Islet precursor cell (in vitro differentiated cells): ENCODE data around the gene MAN2A1.
"Not testable (repeated sequence)": the region's sequence is repeated elsewhere in the genome, so short reads cannot be mapped to it uniquely, and the experiment has no call there.

Experiments
- DNase-seq: peaks from one replicate; pipeline ENCODE4 v3.0.0-alpha.2; 2018

The MAN2A1 gene

DNA sequence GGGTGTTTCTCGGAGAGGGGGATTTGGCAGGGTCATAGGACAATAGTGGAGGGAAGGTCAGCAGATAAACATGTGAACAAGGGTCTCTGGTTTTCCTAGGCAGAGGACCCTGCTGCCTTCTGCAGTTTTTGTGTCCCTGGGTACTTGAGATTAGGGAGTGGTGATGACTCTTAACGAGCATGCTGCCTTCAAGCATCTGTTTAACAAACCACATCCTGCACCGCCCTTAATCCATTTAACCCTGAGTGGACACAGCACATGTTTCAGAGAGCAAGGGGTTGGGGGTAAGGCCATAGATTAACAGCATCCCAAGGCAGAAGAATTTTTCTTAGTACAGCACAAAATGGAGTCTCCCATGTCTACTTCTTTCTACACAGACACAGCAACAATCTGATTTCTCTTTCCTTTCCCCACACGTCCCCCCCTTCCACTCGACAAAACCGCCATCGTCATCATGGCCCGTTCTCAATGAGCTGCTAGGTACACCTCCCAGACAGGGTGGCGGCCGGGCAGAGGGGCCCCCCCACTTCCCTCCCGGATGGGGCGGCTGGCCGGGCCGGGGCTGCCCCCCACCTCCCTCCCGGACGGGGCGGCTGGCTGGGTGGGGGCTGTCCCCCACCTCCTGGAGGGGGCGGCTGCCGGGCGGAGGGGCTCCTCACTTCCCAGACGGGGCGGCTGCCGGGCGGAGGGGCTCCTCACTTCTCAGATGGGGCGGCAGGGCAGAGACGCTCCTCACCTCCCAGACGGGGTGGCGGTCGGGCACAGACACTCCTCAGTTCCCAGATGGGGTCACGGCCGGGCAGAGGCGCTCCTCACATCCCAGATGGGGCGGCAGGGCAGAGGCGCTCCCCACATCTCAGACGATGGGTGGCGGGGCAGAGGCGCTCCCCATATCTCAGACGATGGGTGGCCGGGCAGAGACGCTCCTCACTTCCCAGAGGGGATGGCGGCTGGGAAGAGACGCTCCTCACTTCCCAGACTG, 142.8 kb downstream of the MAN2A1 start:
- DNase-seq = not testable (repeated sequence)

DNA sequence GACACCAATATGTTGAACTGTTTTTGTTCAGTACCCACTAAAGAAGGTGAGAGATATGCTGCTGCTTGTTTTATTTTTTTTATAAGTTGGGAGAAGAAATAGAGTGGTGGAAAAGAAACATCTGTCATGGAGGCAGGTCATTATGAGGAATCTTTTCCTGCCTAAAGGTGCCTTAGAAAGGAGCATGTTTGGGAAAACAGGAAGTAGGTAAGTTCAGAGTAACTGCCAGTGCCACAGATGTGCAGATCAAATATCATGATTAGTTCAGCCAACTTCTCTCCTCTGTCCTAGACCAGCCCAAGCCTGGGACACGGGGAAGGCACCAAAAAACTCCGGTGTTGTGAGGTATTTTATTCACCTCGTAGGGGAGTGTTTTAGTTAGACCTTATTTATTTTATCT, 144.2 kb downstream of the MAN2A1 start:
- DNase-seq = no peak

DNA sequence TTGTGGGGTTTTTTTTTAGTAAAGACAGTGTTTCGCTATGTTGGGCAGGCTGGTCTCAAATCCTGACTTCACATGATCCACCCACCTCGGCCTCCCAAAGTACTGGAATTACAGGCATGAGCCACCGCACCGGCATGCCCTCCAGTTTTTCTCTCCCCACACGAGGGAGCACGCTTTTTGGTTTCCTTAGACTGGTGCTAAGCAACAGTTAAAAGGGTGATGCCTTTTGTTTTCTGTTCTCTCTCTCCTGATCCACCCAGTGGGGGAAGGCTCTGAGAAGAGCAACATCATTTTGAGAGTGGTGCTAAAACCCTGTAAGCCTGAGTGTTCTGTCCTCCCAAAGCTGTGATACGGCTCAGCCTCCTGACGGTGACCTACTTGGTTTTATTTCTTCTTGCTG, 146.6 kb downstream of the MAN2A1 start:
- DNase-seq = no peak

DNA sequence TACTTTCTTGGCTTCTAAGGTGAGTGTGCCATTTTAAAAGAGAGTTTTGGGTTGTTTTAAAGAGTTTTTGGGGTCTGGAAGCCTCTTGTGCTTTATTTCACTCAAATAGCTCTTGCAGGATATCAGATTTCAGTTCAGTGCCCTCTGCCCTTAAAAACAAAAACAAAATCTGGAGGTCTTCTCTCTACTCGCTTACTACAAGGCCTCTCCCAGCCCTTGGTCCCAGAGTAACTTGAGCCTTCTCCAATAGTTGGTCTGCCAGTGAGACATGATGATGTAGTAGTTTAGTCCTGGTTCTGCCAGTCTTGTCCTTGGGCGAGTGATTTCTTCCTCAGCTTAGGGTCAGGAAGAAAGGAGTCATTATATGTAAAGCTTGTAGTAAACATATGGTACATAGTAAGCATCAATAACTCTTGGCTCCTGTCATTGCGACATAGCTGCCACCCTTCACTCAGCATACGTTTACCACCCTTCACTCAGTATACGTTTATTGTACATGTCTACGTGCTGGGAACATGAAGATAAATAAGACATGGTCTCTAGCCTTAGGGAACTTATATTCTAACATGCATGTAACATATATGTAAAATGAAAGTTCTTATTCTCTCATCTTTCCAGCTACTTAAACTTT, 147.6 kb downstream of the MAN2A1 start:
- DNase-seq = no peak

DNA sequence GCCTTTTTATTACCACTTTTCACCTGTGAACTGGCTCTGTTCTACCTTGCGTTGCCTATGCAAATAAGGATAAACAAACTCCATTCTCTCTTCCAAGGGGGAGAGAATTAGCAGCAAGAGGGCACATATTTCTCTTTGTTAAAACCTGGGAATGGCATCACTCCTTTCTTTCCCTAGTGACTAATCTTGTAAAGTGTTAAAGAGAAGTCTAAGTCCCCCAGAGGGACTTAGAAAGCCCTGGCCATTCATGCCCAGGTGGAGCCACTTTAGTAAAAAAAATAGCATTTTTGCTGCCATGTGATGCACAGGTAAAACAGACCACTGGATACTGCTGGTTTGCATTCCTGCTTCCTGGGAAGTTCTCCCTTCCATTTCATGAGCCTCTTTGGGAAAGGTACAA, 148.4 kb downstream of the MAN2A1 start:
- no peak for DNase-seq

DNA sequence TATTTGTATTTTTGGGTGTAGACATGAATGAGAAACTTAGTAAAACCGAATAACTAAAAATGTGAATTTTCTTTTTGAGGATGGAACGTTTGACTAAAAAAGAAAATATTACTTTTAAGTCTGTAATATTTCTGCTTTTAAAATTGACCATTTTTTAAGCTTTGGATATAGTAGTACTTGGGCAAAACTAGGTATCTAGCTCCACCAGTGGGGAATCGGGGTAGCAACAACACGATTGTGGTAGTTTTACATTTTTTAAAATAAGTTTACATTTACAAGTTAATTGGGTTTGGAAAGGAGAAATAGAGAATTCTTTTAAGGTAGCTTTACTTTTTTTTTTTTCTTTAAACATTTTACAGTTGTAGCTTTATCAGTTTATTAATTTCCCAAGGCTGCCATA, 154.4 kb downstream of the MAN2A1 start:
- no peak for DNase-seq

DNA sequence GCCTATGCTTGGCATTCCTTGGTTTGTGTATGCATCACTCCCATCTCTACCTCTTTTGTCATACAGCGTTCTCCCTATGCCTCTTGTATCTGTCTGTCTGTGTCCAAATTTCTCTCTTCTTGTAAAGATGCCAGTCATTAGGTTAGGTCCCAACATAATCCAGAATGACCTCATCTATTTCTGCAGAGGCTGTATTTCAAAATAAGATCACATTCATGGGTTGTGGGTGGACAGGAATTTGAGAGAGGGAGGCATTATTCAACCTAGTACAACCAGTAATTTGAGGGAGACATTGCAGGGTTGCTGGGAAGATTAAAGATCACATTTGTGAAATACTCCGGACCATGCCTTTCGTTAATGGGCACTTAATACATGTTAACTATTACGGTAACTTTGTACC, 155.0 kb downstream of the MAN2A1 start:
- DNase-seq = no peak

DNA sequence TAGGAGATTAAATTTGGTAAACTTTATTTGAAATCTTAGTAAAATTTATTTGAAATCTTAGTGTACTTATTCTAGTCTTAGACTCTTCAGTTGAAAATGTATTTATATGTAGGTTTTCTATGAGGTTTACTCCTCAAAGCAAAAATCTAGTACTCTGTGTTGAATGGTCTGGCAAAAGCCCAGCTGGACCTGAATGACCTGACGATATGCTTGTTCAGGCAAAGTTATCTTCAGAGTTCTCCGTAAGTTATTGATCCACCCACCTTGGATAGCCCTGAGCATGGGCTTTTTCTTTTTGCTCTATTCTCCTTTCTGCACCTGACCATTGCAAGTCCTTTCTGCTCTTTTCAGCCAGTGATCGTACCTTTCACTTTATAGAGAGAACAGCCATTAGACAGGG, 158.4 kb downstream of the MAN2A1 start:
- DNase-seq = no peak

DNA sequence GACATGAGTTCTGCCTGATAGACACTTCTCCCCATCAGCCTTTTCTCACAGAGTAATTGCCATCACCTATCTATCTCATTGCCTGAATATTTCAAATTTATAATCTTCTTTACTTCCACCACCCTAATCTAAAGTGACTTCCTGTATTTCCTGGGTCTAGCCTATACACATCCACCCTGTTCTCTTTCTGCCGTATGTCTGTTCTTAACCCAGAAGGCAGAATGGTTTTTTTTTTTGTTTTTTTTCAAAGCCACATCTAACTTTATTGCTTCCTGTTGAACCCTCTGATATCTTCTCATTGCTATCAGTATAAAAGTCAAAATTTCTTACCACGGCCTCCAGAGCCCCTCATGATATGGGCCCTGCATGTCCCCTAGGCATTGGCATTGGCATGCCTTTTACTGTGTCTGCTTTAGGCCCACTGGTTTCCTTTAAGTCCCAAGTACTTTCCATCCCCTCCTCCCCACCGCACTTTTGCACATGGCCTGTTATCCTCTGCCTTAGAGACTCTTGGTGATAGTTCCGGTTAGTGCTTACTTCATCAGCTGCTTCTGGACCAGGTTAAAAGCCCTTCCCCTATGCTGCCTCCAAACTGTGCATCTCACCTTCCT, 159.9 kb downstream of the MAN2A1 start:
- no peak for DNase-seq

DNA sequence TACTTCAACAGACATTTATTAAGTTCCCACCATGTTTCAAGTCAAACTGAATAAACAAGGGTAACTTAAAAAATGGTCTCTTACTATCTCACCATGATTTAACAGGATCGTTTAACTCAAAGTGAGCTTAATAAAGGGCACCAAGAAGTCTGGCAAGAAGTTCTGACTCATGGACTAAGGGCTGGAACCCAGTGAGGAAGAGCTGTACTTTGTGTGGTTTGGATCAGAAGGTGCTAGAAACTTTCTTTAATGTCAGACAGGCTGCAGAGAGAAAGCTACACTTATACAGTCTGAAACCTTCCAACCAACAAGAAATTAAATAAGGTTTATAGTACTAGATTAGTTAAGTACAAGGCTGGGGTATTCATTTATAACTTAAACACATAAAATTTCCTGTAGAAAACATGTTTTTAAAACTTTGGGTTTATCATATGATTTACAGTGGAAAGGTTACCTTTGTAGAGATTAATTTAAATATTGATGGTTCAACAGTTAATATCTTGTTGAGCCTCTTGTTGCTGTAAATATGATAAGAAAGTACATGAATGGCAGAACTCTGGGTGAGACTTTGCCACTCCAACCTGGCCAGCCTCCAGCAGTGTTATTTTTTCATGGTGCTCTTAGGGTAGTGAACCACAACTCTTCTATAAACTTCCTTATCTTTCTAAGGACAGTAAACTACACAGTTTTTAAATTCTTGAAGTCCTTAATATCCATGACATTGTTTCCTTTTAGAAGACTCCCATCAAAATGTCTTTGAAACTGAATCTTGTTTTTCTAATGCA, 162.8 kb downstream of the MAN2A1 start:
- no peak for DNase-seq

DNA sequence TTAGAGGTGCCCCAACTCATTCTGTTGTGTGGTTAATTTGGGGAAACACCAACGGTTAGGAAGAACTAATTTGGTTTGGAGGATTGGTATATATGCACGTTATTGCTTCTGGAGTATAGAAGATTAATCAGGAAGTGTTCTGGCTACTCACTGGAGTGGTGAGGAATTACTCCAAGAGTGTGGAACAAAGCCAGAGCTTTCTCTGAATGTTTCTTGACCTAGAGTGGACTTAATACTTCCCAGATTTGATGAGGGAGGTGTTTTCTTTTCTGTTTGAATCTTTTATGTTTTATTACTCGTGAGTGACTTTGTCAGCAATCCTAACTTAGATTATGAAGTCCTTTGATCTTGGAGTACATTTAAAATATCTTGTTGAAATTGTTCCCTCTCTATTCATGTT, 163.7 kb downstream of the MAN2A1 start:
- DNase-seq = no peak

DNA sequence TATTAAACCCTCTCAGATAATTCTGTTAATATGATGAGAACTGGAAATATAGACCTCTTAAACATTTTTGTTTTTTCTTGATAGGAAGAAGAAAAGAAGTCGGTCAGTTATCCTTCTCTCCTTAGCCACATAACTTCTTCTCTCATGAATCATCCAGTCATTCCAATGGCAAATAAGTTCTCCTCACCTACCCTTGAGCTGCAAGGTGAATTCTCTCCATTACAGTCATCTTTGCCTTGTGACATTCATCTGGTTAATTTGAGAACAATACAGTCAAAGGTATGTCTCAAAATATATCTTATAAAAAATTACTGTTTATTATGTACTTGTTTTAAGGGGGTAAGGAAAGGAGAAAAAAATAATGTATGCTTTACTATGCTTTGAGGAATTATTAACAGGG, 165.3 kb downstream of the MAN2A1 start:
- no peak for DNase-seq

DNA sequence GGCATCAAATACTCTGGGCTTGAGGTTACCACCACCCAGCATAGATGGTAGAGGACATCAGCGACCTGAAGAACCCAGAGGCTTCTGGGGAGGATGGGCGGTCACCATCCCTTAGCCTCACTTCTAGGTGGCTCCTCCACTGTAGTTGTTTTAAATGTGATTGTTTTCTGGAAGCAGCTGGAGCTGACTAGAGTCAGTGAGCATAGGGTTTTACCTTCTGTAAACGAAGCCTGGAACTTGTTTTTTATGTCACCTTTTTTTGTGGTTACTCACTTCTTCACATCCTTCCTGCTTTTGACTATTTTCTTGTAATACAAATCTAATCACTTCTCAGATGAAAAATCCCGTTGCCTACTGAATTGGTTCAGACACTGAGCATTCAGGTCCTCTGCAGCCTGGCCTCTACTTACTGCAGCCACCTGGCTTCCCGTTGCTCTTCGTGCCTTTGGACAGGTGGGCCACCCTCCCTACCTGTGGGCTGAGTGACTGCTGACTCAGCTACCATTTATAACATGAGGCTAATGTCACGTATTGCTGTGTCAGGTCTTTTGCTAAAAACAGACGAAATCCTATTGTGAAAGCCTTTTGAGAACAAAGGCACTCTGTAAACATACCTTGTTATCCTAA, 167.8 kb downstream of the MAN2A1 start:
- DNase-seq = no peak

DNA sequence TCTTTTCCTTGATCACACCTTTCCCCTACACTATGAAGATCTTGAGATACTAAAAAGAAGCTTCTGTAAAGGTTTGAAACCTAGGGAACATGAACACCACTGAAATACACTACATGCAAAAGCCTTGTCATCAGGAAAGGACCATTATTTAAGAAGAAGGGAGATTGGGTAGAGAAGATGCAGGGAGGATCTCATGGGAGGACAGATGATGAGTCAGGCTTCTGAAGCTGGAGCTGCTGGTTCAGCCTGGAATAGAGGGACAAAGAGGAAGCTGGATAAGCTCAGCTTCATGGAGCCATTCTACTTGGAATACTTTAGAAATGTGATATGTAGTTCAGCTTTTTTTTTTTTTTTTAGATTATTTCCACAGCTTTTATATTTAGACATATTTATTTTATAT, 169.8 kb downstream of the MAN2A1 start:
- no peak for DNase-seq

DNA sequence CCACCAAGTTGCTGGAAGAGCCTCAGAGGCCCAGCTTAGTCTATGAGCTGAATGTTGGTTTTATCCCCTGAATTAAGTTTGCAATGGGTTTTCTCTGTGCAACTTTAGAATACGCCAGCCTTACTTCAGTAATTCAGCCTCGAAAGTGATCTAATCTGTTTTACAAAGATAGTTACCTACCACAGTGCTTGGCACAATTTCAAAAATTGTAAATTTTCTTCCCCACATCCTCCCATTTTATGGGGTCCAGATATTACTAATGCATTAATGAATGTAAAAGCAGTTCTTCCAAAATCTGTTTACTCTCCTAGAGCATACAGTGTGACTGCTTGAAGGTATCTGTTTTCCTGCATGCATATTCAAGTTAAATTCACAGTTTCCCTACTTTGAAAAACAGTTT, 172.6 kb downstream of the MAN2A1 start:
- DNase-seq = no peak

DNA sequence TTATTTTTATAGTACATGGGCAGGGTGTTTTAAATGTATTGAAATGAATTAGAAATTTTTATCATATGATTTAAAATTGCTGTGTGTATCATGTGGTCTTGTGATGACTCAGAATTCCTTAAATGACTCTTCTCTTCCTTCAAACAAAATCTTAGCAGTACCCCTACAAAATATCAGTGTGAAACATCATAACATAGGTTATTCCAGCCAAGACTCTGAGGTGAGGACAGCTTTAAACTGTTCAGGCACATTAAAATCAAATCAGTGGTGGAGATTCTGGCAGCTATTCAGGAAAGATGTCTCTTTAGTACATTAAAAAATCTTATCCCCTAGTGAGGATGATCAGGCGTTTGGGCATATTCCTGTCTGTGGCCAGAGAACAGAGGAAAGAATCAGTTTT, 174.0 kb downstream of the MAN2A1 start:
- DNase-seq = no peak

DNA sequence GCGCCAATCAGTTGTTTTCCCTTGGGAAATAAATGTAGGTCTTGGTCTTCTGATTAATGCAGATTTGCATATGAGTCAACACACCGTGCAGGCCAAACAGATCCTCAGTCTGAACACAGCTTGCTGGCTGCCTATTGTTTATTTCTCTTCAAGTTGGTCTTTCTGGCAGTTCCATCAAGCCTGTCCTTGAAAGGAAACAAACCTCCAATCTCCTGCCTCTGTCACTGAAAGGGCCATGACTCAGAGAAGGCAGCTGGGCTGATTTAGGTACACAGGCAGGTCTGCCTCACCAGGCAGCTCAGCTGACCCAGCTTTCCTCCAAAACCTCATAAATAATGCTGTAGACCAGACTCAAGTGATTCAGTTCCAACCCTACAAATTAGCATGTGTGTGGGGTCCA, 175.9 kb downstream of the MAN2A1 start:
- peak; percentile 96 for DNase-seq

DNA sequence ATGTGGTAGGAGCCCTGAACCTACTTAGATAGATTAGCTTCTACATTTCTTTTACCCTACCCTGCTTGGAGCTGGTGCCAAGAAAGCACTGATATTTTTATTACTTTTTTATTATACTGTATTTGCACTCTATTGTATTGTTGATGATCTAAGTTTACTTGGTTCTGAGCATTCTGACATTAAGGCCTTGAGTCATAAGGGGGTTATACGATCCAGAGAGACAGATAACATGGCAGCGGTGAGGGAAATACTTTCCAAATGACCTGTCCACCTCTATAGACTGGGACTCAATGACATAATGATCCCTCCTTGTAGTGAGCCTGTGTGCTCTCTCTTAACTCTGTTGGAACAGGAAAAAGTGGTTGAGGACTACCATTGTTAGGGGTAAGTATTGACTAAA, 176.3 kb downstream of the MAN2A1 start:
- DNase-seq = peak; percentile 63

DNA sequence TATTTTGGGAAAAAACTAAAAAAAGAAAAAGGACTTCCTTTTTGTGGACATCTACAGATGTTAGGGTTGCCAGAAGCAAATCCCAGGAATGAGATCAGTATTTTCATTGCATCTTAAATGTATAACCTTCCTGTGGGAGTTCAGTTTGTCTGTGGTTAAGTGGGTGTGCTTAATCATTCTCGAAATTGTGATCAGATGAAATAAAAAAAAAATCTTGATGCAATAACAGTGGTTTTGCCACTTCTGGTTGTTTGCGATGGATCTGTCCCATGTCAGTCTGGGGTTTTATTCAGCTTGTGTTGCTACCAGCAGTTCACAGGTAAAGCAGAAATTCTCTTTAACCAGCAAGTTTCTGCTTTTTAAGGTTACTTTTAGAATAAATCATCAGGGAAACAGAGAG, 179.0 kb downstream of the MAN2A1 start:
- no peak for DNase-seq

DNA sequence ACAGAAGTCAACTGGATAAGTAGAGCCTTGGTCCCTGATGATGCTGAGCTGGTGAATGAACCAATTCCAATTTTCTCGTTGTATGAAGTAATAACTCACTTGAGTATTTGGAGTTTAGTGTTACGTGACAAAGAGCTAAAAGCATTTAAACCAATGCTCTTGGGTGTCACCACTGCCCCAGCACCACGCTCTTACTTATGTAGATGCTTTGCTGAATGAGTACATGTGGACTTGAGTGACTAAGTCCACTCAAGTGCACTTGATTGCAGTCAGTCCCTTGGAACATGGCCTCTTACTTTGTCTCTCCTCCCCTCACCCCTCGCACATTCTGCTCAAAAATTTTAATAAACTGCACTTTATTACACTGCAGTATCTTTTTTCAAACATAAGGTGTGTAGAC, 184.0 kb downstream of the MAN2A1 start:
- DNase-seq = no peak

DNA sequence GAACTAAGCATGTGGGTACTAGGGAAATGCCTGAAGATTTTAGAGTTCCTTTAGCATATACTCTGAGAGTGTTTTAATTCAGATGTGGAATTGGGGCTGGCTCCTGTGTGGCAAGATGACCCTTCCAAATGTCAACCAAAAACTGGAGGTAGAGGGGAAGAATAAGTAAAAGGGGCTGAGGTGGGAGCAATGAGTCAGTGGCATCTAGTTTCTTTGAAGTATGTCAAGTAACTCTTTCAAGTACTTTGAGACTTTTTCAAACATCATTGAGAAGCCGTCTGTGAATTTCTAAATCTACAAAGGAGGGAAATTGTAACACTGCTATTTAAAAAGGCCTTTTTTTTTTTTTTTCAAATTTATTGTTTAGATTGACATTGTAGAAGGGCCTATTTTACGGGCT, 184.4 kb downstream of the MAN2A1 start:
- no peak for DNase-seq

DNA sequence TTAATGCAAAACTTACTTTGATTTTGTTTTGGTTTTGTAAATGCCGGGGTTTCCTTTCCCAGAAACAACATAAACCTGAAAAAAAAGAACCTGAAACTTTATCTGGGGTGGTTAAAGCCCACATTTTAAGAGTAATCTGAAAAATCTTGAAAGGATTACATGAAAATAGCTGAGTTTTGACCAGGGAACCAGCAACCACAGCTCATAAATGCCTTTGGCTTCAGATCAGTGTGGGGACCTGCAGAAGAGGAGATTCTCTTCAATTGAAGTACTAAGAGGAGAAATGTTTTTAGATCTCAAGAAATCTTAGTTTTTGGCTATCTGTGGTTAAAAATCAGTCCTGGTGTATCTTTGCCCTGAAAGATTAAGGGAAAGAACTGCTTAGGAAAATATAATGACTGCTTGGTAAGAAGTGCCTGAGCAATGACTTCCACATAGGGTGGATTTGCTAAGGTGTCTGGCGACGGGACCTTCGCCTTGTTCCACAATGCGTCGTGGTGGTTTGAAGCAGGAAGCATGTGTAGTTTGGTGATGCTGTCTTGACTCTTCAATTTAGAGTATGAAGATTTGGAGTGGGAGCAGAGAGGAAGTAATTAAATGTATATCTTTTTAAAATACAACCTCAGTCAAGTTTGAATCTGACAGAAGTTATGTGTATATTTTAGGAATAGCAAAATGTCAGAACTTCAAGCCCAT, 186.5 kb downstream of the MAN2A1 start:
- no peak for DNase-seq
